Measurements from ENCODE around the gene RNF123. TPM values are rescaled to one million over a fixed set of nuclear protein-coding genes. Genes with fewer than 3 reads are reported as not detected.

Gene RNF123
- total and polyA plus RNA-seq, 2 donors (not counting 3 experiments of a cell fraction or from before 2014, with no cell fraction given): 43.4 to 59.3 TPM

GRCh38 chr3:49655731-49656285 lies 33.5 kb upstream of the RNF123 start:
- no peaks in the 10 kb centered on the region for H3K4me1 ChIP-seq (ENCODE audit: control insufficient read depth, extremely low read depth, insufficient read depth, low read length)
- no peak for DNase-seq (ENCODE audit: low read depth, low spot score)
- H3K27ac ChIP-seq (ENCODE audit: insufficient read depth, low read depth, low read length): no peak overlapping the region
- no peaks in the 10 kb centered on the region for H3K9me1 ChIP-seq (replicated peaks; ENCODE audit: control insufficient read depth, extremely low read depth, insufficient read depth, low read length)
- H4K20me1 ChIP-seq (replicated peaks; ENCODE audit: control insufficient read depth, extremely low read depth, insufficient read depth, low read length): no peaks in the 10 kb centered on the region
- no peak for FAIRE-seq
- no peak overlapping the region for H3K4me2 ChIP-seq (ENCODE audit: insufficient read depth, low read length)
- intact Hi-C loops (cut with micrococcal nuclease): no loop called here
- POLR2A ChIA-PET: no interaction called here
- BruUV-seq (replicated peaks): no TSS peak
- H3K9ac ChIP-seq (replicated peaks; ENCODE audit: extremely low read depth, insufficient read depth, low read length): no peak overlapping the region
- dilution Hi-C loops (cut with MboI; ENCODE audit: extremely low pct_ligation_motif_present, low sequenced_read_pairs): no loop called here
- no peaks in the 10 kb centered on the region for H3K27me3 ChIP-seq (ENCODE audit: control insufficient read depth in 2 of 2, insufficient read depth in 2 of 2, low read length in 2 of 2)
- no peak overlapping the region for H3K4me3 ChIP-seq (replicated peaks in 1 of 3; ENCODE audit: insufficient read depth in 1 of 3, low read depth in 1 of 3, low read length in 3 of 3)
- CTCF ChIA-PET: interaction anchor here (0.9 to 2.7 kb wide), 2 partner anchors 15 to 116 kb away, joined by 4 to 11 read pairs; no protein-coding TSS in a partner anchor
- no peak for TF ChIP-seq POLR2A (IDR thresholded peaks at IDR 0.05; ENCODE audit: low read depth, low read length)
- TF ChIP-seq FOS (IDR thresholded peaks at IDR 0.05; ENCODE audit: borderline replicate concordance, insufficient read depth, low read length): no peak
- TF ChIP-seq CTCF (IDR thresholded peaks at IDR 0.05; ENCODE audit: extremely low read depth in 1 of 2, insufficient read depth in 1 of 2, low read depth in 1 of 2, low read length in 2 of 2): no peak
- no peak for TF ChIP-seq MYC (IDR thresholded peaks at IDR 0.05; ENCODE audit: low read depth, low read length)
- TF ChIP-seq JUN (IDR thresholded peaks at IDR 0.05; ENCODE audit: borderline replicate concordance, insufficient read depth, insufficient read length, low read depth): no peak
- no peak for TF ChIP-seq EZH2 (IDR thresholded peaks at IDR 0.05; ENCODE audit: borderline replicate concordance, low read depth, low read length, severe bottlenecking)
- no peak for TF ChIP-seq GATA2 (IDR thresholded peaks at IDR 0.05; ENCODE audit: insufficient read depth, insufficient read length, low read depth, low read length)
- no peak for TF ChIP-seq MAX (IDR thresholded peaks at IDR 0.05; ENCODE audit: insufficient read depth, insufficient read length)
- TF ChIP-seq POLR2AphosphoS5 (IDR thresholded peaks at IDR 0.05; ENCODE audit: insufficient read depth, low read depth, low read length): no peak
- H2AFZ ChIP-seq (ENCODE audit: low read depth, low read length): no peak overlapping the region
- no peaks in the 10 kb centered on the region for H3K79me2 ChIP-seq (ENCODE audit: control insufficient read depth, insufficient read depth, low read length)
- H3K9me3 ChIP-seq (replicated peaks; ENCODE audit: control insufficient read depth, insufficient read depth, low read length): no peaks in the 10 kb centered on the region
- no peaks in the 10 kb centered on the region for H3K36me3 ChIP-seq (ENCODE audit: control insufficient read depth in 2 of 2, extremely low read depth in 1 of 2, insufficient read depth in 2 of 2, low read length in 2 of 2)
